GM20000 (cell line): Measurements from ENCODE around the gene TEKT5.

ENCODE experiments used
- DNase-seq: peaks from one replicate; pipeline ENCODE4 v3.0.0; 2012; ENCODE audit warnings: low spot score
- TF ChIP-seq, protein P1 (sequence below): IDR thresholded peaks from 2 replicates; pipeline ENCODE4 v1.5.1; 2012; ENCODE audit warnings: mild to moderate bottlenecking, control low read depth; ENCODE audit errors: extremely low read depth, missing control alignments

TEKT5 gene

DNA sequence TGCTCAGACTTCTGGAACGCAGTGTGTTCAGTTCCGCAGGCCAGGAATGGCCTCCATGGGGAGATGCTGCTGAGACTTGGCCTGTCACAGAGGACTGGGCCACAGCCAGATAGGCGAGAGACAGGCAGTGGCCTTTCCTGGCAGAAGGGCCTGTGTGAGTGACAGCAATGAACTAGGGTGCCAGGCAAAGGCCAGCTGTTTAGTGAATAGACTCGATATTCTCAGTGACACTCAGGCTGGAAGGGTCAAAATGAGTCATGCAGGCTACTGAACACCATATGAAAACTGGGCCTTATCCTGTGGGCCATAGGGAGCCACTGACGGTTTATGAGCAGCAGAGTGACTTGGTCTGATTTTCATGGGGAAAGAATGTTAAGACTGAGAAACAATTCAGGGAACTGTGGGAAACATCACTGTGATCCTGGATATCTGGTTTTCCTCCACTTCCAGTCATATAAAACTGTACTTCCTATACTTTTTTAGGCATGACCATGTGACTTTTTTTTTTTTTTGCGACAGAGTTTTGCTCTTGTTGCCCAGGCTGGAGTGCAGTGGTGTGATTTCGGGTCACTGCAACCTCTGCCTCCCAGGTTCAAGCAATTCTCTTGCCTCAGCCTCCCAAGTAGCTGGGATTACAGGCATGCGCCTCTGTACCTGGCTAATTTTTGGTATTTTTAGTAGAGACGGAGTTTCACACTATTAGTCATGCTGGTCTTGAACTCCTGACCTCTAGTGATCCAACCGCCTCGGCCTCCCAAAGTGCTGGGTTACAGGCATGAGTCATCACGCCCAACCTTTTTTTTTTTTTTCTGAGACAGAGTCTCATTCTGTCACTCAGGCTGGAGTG, 43.7 kb upstream of the TEKT5 start:
- TF ChIP-seq, protein P1, sequence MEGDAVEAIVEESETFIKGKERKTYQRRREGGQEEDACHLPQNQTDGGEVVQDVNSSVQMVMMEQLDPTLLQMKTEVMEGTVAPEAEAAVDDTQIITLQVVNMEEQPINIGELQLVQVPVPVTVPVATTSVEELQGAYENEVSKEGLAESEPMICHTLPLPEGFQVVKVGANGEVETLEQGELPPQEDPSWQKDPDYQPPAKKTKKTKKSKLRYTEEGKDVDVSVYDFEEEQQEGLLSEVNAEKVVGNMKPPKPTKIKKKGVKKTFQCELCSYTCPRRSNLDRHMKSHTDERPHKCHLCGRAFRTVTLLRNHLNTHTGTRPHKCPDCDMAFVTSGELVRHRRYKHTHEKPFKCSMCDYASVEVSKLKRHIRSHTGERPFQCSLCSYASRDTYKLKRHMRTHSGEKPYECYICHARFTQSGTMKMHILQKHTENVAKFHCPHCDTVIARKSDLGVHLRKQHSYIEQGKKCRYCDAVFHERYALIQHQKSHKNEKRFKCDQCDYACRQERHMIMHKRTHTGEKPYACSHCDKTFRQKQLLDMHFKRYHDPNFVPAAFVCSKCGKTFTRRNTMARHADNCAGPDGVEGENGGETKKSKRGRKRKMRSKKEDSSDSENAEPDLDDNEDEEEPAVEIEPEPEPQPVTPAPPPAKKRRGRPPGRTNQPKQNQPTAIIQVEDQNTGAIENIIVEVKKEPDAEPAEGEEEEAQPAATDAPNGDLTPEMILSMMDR: no peak
- peak; percentile 65 for DNase-seq

DNA sequence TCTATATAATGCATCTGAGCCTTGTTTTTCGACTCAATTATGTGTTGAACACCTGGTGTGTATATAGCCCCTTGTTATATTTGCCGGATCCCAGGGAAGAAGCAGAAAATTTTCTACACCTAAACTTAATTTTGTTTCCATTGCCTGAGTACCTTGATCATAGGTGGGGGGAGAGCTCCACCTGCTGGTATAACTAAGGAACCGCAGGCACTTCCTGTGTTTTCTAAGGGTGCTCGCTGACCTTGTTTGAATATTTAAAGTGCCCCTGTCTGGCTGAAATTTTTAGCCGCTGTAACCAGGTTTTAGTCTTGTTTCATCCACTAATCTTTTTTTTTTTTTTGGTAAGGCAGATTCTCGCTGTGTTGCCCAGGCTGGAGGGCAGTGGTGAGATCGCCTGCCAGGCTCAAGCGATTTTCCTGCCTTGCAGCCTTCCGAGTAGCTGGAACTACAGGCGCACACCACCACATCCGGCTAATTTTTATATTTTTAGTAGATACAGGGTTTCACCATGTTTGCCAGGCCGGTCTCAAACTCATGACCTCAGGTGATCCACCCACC, 42.4 kb upstream of the TEKT5 start:
- DNase-seq: peak; percentile 77

DNA sequence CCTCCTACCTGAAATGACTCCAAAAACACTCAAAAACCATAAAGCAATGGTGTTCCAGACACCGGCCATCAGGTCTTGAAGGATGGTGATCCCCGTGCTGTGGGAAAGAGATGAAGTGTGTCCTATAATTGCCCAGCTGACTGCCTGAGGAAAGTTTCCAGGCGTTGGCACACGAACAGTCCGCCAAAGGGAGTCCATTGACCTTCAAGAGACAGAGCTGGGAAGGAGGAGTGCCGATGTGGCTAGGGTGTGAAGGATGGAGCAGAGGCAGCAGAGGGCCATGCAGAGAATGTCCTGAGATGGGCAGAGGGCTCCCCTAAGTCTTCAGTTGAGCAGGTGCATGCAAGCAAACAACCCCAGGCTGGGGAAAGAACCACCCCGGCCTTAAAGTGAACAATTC, 37.1 kb upstream of the TEKT5 start:
- DNase-seq: no peak
- TF ChIP-seq, protein P1: no peak

More for the DNA sequence above, 42.4 kb upstream of the TEKT5 start:
- TF ChIP-seq, protein P1: peak; percentile 69

DNA sequence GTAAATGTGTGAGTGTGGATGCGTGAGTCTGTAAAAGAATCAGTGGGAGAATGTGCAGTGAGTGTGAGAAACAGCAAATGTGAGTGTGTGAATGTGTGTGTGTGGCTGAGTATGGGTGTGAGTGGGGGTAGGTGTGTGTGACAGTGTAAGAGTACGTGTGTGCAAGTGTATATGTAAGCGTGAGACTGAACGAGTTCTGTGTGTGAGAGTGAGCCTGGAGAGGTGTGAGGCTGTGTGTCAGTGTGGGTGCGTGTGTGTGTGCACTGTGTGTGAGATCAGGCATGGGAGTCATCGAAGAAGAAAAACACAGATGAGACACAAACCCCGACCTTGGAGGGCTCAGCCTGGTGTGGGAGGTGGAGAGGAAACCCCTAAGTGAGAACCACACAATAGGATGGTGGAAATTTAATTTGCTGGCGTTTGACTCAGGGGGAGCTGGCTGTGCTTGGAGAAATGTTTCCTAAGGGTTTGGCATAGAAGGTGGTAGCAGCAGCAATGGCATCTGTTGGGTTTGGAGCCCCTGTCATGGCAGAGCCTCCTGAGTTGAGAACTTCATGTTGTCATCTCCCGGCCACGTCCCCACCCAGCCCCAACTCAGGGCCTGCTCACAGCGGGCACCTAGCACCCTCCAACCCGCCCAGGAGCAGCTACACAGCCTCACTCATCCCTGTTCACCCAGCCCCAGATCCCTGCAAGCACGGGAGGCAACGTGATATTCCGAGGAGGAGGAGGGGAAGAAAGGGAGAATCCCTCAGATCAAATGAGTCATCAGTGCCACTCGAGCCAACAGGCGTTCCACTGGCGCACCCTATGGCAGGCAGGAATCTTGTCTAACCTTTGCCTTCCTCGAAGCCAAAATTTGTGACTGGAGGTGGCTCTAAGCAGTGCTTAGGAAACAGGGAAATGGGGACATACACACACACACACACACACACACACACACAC, 34.6 kb upstream of the TEKT5 start:
- TF ChIP-seq, protein P1: no peak
- DNase-seq: no peak

DNA sequence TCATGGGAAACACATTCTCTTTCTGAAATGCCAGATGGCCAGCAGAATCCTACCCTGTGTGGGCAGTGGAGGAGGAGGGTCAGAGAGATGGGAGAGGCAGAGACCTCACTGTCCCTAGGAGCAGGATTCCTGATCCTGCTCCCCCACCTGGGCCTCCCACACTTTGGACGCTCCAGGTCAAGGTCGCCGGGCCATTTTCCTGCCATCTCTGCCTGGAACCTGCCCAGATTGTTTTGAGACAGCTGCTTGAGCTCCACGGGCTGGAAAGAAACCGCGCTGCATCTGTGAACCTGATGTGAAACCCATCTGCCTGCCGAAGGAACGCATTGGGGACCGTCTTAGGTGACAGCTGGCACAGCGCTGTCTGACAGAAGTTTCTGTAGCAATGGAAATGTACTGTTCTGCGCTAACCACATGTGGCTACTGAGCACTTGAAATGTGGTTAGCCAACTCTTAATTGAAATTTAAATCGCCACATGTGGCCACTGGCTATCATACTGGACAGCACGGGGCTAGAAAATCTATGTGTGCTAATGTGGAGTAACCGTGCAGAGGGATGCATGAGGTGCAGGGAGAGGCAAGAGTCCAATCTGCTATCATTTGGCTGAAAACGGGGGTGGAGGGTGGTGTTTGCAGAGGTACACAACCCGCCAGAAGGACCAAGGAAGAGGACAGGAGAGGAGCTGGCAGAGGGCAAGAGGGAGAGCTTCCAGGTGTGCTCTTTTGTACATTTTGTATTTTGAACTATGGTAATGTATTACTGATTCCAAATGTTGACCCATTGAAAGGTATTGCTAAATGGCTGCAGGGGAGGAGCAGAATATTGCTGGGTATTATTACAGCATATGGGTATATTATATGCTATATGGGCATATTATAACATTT, 33.5 kb upstream of the TEKT5 start:
- no peak for DNase-seq

DNA sequence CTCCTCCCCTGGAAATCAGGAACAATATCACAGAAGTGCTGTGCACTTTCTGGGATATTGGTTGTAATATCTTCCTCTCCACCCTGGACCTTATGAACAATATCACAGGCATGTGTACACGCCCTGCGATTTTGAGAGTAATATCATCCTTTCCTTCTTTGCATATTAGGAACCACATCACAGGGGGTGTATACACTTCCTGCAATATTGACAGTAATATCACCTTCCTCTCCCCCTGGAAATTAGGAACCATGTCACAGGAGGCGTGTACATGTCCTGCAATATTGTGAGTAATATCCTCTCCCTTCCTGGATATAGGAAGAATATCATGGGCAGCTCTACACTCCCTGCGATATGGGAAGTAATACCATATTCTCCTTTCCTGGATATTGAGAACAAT, 14.2 kb upstream of the TEKT5 start:
- TF ChIP-seq, protein P1: no peak

More for the DNA sequence above, 33.5 kb upstream of the TEKT5 start:
- TF ChIP-seq, protein P1: no peak

More for the DNA sequence above, 14.2 kb upstream of the TEKT5 start:
- DNase-seq: no peak
